Astrocyte of the spinal cord (primary cell): ENCODE results near the gene GAPDH.

Experiments
- DNase-seq: peaks from one replicate; pipeline ENCODE4 v3.0.0; 2011; ENCODE audit warnings: low read depth, low spot score
- H3K4me3 ChIP-seq: 2 replicates; pipeline ENCODE4 v1.5.1; 2011; ENCODE audit warnings: low read depth, mild to moderate bottlenecking, low read length, moderate library complexity
- in situ Hi-C: cut with HindIII; loops from 2 replicates; pipeline ENCODE4 v1.10.0; 2017; ENCODE audit warnings: low sequenced_read_pairs
- TF ChIP-seq, protein P1 (sequence below): IDR thresholded peaks from 2 replicates; pipeline ENCODE4 v1.5.1; 2012; ENCODE audit warnings: low read depth, mild to moderate bottlenecking, low read length, inconsistent platforms

GAPDH gene

DNA sequence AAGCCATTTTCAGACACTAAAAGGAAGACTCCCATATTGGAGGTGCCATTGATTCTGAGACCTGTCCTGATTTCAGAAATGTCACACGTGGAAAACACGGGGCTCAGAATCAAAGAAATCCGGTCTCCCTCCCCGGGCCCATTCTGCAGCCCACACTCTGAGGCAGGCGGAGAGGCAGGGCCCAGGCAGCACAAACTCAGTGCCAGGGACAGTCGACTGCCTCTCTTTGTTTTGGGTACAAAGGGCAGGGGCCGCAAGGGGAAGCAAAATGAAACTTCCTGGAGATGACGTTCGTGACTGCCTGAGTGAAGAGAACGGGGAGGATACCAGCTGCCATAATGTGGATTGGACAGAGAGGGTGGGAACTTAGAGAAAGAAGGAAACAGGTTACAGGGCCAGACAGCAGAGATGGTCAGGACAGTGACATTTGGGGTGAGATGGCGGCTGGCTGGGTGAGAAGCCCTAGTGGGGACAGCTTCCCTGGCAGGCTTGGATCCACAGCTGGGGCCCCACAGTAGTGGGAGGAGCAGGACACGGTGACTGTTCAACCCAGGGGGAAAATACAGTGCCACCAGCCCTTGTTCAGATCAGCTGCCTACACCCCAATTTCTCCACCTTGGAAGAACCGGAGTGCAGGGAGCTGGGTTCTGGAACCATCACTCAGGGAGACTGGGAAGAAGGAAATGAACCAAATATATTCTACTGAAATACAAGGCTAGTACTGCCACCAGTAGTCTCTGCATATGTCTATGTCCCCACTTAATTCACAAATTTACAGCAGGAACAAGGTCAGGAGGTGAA lies 8.1 kb downstream of the GAPDH start:
- H3K4me3 ChIP-seq = no peak overlapping the region
- no peak for DNase-seq
- TF ChIP-seq, protein P1, sequence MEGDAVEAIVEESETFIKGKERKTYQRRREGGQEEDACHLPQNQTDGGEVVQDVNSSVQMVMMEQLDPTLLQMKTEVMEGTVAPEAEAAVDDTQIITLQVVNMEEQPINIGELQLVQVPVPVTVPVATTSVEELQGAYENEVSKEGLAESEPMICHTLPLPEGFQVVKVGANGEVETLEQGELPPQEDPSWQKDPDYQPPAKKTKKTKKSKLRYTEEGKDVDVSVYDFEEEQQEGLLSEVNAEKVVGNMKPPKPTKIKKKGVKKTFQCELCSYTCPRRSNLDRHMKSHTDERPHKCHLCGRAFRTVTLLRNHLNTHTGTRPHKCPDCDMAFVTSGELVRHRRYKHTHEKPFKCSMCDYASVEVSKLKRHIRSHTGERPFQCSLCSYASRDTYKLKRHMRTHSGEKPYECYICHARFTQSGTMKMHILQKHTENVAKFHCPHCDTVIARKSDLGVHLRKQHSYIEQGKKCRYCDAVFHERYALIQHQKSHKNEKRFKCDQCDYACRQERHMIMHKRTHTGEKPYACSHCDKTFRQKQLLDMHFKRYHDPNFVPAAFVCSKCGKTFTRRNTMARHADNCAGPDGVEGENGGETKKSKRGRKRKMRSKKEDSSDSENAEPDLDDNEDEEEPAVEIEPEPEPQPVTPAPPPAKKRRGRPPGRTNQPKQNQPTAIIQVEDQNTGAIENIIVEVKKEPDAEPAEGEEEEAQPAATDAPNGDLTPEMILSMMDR = no peak
- in situ Hi-C loops = no loop called here

DNA sequence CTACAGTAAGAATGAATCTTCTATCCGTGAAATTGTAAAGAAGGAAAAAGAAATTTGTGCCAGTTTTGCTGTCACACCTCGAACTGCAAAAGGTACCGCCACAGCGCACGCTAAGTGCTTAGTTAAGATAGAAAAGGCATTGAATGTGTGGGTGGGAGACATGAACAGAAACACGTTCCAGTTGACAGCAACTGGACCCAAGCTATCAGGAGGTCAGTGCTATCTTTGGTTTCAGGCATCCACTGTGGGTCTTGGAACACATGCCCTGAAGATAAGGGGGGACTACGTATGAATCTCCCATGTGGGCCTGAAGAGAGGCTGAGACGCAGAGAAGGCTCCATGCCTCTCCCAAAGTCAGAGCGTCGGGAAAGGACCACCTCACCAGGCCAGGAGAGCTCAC lies 11.7 kb downstream of the GAPDH start:
- in situ Hi-C loops = no loop called here
- TF ChIP-seq, protein P1 = no peak
- H3K4me3 ChIP-seq = no peak overlapping the region
- DNase-seq = no peak

DNA sequence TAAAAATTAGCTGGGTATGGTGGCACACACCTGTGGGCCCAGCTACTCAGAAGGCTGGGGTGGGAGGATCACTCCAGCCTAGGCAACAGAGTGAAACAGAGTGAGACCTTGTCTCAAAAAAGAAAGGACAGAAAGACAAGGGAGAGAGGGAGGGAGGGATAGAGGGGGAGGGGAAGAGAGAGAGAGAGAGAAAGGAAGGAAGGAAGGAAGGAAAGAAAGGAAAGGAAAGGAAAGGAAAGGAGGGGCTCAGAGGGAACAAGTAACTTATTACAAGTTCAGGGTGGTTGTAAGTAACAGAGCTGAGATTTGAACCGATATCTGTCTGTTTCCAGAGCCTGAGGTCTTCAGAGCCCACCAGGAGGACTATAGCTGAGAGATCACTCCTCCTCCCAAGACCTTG lies 13.2 kb downstream of the GAPDH start:
- TF ChIP-seq, protein P1 = no peak
- in situ Hi-C loops = no loop called here
- no peak for DNase-seq
- no peak overlapping the region for H3K4me3 ChIP-seq

DNA sequence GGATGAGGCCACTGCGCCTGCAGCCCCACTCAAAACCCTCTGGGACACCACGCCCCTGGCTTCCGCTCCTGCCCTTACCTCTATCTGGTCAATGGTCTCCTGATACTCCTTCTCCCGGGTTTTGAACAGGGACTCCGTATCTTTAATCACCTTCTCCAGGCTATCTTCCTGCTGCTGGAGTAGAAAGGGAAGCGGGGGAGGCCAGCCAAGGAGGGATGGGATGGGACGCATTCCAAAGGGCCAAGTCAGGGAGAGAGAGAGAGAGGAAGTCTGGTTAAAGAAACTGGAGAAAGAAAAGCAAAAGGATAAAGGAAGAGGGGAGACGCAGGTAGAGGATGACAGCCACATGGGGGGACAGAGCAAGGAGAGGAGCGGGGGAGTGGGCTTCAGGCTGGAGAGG lies 13.7 kb downstream of the GAPDH start:
- H3K4me3 ChIP-seq = no peak overlapping the region
- in situ Hi-C loops = no loop called here
- DNase-seq = peak; percentile 79
- TF ChIP-seq, protein P1 = no peak

DNA sequence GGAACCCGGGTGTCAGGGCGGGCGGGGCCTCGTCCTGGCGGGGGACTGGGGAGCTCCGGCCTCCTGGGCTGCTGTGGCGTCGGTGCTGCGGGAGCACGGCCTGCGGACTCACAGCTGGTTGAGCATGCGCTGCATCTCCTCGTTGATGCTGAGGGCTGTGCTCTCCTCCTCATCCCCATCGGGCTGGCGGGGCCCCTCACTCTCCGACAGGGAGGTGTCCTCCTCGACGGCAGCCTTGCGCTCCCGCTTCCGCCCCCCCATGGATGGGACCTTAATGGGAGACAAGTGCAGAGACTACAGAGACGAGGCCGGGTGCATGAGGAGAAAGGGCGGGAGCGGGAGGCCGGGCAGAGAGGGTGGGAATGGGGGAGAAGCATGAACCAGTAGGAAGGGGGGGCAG lies 14.2 kb downstream of the GAPDH start:
- TF ChIP-seq, protein P1 = no peak
- no peak for DNase-seq
- in situ Hi-C loops = no loop called here
- no peak overlapping the region for H3K4me3 ChIP-seq

DNA sequence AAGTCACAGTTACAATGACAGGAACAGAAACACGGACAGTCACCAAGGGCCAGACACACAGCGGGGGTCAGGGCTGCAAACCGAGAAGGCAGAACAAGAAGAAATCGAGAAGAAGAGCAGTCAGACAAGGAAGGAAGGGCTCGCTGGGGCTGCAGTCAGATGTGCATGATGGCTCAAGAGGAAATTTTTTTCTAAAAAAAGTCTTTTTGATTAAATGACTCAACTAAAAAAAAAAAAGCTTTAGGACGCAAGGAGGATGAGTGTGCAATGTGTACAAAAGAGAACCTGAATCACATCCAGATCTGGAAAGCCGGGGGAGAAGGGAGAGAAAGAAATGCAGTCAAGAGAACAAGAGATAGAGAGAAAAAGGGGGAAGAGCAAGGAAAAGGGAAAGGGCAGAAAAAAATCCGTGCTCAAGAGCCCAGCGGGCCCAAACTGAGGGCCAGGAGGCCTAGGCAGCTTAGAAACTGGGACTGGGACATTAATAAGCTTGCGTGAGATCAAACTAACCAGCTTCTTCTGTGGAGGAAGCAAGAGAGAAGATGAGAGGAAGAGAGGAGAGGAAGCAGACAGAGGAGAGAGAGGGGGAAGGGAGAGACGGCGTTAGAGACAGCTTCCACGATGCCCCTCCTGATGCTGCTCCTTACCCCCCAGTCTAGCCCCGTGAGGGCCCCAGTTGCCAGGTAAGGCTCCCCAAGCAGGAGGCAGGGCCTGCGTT lies 14.8 kb downstream of the GAPDH start:
- TF ChIP-seq, protein P1 = no peak
- no peak overlapping the region for H3K4me3 ChIP-seq
- in situ Hi-C loops = no loop called here

More for the DNA sequence above, 14.8 kb downstream of the GAPDH start:
- DNase-seq = peak; percentile 80
